ENCODE results near the gene UBE2J2. TPM values are rescaled to one million over a fixed set of nuclear protein-coding genes. Genes with fewer than 3 reads are reported as not detected.
"Not testable (repeated sequence)": the region's sequence is repeated elsewhere in the genome, so short reads cannot be mapped to it uniquely, and the experiment has no call there.

The UBE2J2 gene
- total and polyA plus RNA-seq, 10 donors, result 39.1 to 69.7 (median 55.3) TPM

GRCh38 chr1:1254667-1254998, 19.0 kb downstream of the UBE2J2 start:
- no peak for TF ChIP-seq CTCF (IDR thresholded peaks at IDR 0.05 in 8 of 11, conservative IDR thresholded peaks at IDR 0.05 in 3 of 11)
- no peak for TF ChIP-seq POLR2AphosphoS5 (IDR thresholded peaks at IDR 0.05)
- TF ChIP-seq POLR2A (IDR thresholded peaks at IDR 0.05), result no peak
- no peaks in the 10 kb centered on the region for H3K27me3 ChIP-seq (replicated peaks in 1 of 7)
- H3K36me3 ChIP-seq, result peaks cover 0 to 83% (median 58%) of the 10 kb centered on the region in 6 donors
- peaks cover 3 to 37% (median 21%) of the 10 kb centered on the region in 6 donors for H3K4me1 ChIP-seq
- H3K27ac ChIP-seq, result no peak overlapping the region
- H3K4me3 ChIP-seq, result no peak overlapping the region
- H3K9me3 ChIP-seq, result no peaks in the 10 kb centered on the region
- 91 to 93% (median 92%) methylated on average over 19 to 21 of the region's 21 CpGs for WGBS, 5 donors
- DNase-seq, result no peak
- intact Hi-C loops (cut with DNase I; ENCODE audit: low total_unique reads), result no loop called here

GRCh38 chr1:1253972-1254666, 19.5 kb downstream of the UBE2J2 start:
- no peaks in the 10 kb centered on the region for H3K9me3 ChIP-seq
- no peak for TF ChIP-seq POLR2A (IDR thresholded peaks at IDR 0.05)
- no peak for TF ChIP-seq CTCF (IDR thresholded peaks at IDR 0.05 in 8 of 11, conservative IDR thresholded peaks at IDR 0.05 in 3 of 11)
- TF ChIP-seq POLR2AphosphoS5 (IDR thresholded peaks at IDR 0.05), result peak in 2 of 3 donors; percentile 11 to 53
- 95 to 97% (median 96%) methylated on average over 33 to 50 of the region's 50 CpGs for WGBS, 5 donors
- peaks cover 0 to 78% (median 54%) of the 10 kb centered on the region in 6 donors for H3K36me3 ChIP-seq
- H3K4me1 ChIP-seq, result peaks cover 3 to 34% (median 18%) of the 10 kb centered on the region in 6 donors
- no peak for DNase-seq
- H3K27me3 ChIP-seq (replicated peaks in 1 of 7), result no peaks in the 10 kb centered on the region
- no peak overlapping the region for H3K4me3 ChIP-seq
- no peak overlapping the region for H3K27ac ChIP-seq
- intact Hi-C loops (cut with DNase I; ENCODE audit: low total_unique reads), result no loop called here

GRCh38 chr1:1253314-1253713, 20.3 kb downstream of the UBE2J2 start:
- intact Hi-C loops (cut with DNase I; ENCODE audit: low total_unique reads), result no loop called here
- peaks cover 3 to 26% (median 14%) of the 10 kb centered on the region in 6 donors for H3K4me1 ChIP-seq
- no peak overlapping the region for H3K27ac ChIP-seq
- no peaks in the 10 kb centered on the region for H3K9me3 ChIP-seq
- no peak for DNase-seq
- no peak overlapping the region for H3K4me3 ChIP-seq
- TF ChIP-seq POLR2A (IDR thresholded peaks at IDR 0.05), result no peak
- no peak for TF ChIP-seq CTCF (IDR thresholded peaks at IDR 0.05 in 8 of 11, conservative IDR thresholded peaks at IDR 0.05 in 3 of 11)
- no peak for TF ChIP-seq POLR2AphosphoS5 (IDR thresholded peaks at IDR 0.05)
- H3K27me3 ChIP-seq (replicated peaks in 1 of 7), result no peaks in the 10 kb centered on the region
- peaks cover 0 to 70% (median 50%) of the 10 kb centered on the region in 6 donors for H3K36me3 ChIP-seq
- 93 to 99% (median 97%) methylated on average over 9 to 12 of the region's 12 CpGs for WGBS, 5 donors

- peaks cover 0 to 24% (median 20%) of the 10 kb centered on the region in 7 donors for H3K27me3 ChIP-seq (replicated peaks in 1 of 7)
- no peaks in the 10 kb centered on the region for H3K9me3 ChIP-seq
- WGBS, 5 donors, result 52 to 63% (median 58%) methylated on average over 11 to 16 of the region's 16 CpGs
- H3K4me3 ChIP-seq, result no peak overlapping the region
- H3K4me1 ChIP-seq, result peaks cover 3 to 44% (median 22%) of the 10 kb centered on the region in 6 donors
- intact Hi-C loops (cut with DNase I; ENCODE audit: low total_unique reads), result no loop called here
- TF ChIP-seq CTCF (IDR thresholded peaks at IDR 0.05 in 8 of 11, conservative IDR thresholded peaks at IDR 0.05 in 3 of 11) (no peak), POLR2A (IDR thresholded peaks at IDR 0.05) (no peak), POLR2AphosphoS5 (IDR thresholded peaks at IDR 0.05) (peak; percentile 8 to 65 (median 54))
- peaks cover 0 to 45% (median 37%) of the 10 kb centered on the region in 6 donors for H3K36me3 ChIP-seq
- H3K27ac ChIP-seq, result peak overlapping the region in 7 of 8 donors; percentile 7 to 76 (median 46)
- peak; percentile 91 for DNase-seq
These were observed 22.8 kb downstream of the UBE2J2 start for GRCh38 chr1:1250786-1251284.

- Histone ChIP-seq H3K36me3 (peaks cover 0 to 19% (median 12%) of the 10 kb centered on the region in 6 donors), H3K4me1 (peaks cover 3 to 50% (median 24%) of the 10 kb centered on the region in 6 donors), H3K27me3 (replicated peaks in 1 of 7) (peaks cover 0 to 43% (median 29%) of the 10 kb centered on the region in 7 donors)
- H3K9me3 ChIP-seq; intact Hi-C loops (cut with DNase I; ENCODE audit: low total_unique reads); H3K4me3 ChIP-seq; DNase-seq; H3K27ac ChIP-seq: not testable (repeated sequence)
- WGBS, 5 donors, result 87 to 100% (median 93%) methylated on average over 6 to 21 of the region's 21 CpGs
These were observed 25.4 kb downstream of the UBE2J2 start for GRCh38 chr1:1248009-1248913.

All from spleen (tissue), 11 donors.